AML-193 (cell line): ENCODE data around the gene ZIC2.

Experiments used
- DNase-seq, 2 experiments: peaks; one replicate each; lab custom pipeline; 2025; lab: John Stamatoyannopoulos, UW

The ZIC2 gene

DNA sequence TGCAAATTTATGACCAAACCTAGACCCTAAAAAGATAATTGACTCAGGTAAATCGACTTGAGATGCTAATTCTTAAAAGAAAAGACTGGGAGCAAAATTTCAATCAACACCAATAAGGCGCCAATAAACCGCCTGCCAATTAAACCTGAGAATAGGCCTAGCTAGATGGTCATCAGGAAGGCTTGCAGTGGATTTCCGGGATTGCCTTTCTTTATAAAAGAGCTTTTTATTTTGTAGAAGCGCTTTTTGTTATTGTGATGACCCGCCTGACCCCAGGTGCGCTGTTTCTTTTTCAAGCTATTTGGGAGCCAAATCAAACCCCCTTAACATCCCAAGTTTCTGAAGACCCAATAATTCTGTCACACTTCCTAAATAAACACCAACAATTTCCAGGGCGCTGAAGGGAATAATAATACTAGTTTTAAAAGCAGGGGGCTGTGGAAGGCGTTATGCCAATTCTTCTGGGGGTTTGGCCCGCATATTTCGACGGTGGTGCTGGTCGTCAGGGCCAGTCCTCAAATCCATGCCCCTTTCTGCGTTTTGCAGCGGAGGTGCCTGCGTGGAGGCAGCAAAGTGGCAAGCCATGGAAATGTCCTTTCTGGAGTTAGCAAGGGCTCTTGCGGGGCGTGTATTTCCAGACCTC, 7.2 kb upstream of the ZIC2 start:
- DNase-seq: no peak

DNA sequence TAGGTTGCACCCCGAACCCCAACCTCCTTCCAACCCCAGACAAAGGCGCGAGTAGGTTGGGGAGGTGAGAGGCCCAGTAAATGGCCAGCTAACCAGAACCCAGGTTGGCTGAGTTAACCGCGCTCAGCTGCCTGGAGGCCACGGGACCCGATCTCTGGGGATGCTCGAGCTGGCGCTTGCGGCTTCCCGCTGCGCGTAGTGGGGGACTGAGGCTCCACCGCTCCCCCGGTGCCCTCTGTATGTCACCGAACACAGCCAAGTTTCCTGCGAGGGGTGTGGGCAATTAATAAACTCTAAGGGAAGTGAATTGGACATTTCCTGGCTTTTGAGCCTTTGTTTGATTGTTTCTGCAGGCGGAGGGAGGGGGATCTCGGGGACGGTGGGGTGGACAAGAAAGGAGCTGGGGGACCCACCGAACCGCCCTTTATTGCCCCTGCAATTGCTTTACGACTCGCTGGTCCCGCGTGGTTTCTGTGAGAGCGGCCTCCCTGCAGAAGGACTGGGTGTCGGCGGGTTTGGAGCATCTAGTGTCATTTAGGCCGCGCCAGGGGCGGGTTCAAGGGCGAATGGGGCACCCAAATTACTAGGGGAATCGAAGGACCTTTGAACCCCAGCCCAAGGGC, 6.5 kb upstream of the ZIC2 start:
- DNase-seq: no peak

DNA sequence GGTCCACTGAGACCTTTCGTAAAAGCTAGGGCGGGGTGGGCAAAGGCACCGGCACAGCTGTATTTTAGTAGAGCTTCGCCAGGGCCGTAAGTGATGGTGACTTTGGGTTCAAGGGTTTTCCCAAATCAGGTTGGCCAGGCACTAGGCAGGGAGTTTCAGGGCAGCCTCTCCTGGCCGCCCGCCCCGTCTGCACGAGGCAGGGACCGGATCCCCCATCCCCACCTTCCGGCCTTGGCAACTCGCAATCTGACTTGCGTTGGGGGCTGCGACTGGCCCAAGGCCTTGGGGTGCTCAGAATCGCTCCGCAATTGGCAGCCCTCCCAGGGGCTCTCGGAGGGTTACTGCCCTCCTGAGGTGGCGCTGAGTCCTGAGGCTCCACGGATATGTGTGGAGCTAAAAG, 6.0 kb upstream of the ZIC2 start:
- DNase-seq: no peak

DNA sequence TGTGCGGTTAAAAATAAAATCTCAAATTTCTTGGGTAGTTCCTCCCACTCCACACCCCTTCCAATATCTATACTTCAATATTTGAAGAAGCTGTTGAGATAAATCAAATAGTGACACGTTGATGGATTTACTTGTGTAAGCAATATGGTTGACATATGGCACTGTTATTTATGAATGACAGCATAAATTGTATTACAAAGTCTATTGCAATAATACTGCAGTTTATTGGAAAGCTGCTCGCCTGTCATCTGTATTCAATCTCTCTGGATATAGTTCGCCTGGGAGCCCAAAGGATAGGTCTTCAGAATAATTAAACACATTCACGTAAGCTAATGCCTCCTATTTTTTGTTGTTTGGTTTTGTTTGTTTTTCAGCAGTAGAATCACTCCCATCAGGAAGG, 5.0 kb upstream of the ZIC2 start:
- no peak for DNase-seq

DNA sequence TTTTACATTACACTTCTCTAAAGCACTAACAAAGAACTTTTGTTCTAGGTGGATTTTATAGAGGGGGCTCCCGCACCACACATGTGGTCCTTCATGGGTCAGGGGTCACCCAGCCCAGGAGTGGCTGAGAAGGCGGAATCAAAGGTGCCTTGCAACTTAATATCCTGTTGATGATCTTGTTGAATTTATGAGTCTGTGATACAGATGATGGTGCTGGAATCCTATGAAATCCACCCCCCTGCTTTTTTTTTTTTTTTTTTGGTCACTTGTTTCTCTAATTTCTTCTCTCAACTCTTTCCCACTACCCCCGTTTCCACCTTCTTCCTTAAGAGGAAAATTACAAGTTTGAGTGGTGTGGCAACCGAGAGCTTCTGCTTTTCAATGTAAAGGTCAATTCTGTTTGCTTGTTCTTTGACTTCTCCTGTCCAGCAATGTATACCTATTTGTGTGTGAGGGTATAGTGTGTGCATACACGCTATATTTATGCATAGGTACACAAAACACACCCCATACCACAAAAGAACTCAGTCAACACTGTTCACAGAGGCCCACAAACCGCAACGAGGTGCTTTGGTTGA, 4.2 kb upstream of the ZIC2 start:
- peak; percentile 9 to 54 for DNase-seq

DNA sequence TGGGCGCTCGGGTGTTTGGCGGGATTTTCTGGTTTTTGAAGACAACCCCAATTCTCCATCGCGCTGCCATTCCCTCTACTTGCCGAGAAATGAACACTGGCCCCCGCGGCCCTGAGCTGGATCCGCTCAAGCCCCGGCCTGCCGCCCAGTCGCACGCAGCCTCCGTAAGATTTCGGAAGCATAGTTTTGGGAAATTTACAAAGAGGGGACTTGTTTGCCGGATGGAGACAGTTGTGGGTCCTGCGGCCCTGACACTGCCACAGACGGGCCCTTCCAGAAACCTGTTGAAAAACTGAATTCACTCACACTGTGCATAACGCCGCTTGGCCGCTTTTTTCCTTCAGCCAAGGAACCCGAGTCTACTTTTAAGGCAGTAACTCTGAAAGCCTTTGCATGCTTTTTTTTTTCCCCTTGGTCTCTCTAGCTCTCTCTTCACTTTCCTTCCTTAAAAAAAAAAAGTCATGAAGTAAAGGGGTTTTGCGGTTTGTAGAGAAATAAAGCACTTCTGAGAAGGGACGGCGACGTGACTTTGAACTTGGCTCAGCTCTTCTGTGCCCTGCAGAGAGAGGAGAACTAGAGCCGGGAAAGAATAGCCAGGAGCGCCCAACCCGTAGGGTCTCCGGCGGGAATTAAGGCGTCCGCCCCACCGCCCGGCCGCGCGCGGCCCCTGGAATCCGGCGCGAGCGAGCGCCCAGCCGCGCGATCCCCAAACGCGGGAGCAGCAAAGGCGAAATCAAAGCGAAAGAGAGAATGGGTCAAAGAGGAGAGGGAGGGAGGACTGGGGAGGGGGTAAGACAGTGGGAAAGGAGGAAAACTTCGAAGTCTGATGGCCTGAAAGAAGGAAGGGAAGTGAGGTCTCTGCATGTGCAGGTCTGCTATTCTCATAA, 3.4 kb upstream of the ZIC2 start:
- no peak for DNase-seq

DNA sequence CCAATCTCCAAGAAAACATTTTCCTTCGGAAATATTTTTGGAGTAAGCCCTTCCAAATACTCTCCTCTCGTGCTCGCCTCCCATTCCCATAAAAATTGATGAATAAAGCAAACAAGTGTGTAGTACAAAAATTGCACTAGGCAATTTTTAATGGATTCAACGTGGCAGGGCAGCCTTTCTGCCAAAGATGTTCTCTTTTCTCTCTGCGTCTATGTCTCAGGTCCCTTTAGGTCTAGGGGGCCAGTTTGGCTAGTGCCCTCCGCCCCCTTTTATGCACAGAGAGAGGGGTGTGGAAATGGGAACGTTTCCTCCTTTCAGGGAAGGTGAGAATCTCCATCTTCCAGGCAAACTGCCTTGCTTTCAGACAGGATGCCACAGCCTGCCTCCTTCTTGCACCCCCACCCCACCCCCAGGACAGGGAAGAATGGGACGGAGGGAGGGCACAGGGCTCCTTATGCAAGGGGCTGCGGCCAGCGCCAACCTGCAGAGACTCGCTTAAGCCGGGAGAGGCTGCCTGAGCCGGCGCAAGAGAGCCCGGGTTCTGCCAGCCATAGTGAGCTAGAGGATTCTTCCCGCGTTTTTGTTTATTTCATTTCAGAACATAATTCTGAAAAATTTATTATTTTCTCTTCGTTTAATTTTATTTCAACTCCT, 2.7 kb upstream of the ZIC2 start:
- no peak for DNase-seq

DNA sequence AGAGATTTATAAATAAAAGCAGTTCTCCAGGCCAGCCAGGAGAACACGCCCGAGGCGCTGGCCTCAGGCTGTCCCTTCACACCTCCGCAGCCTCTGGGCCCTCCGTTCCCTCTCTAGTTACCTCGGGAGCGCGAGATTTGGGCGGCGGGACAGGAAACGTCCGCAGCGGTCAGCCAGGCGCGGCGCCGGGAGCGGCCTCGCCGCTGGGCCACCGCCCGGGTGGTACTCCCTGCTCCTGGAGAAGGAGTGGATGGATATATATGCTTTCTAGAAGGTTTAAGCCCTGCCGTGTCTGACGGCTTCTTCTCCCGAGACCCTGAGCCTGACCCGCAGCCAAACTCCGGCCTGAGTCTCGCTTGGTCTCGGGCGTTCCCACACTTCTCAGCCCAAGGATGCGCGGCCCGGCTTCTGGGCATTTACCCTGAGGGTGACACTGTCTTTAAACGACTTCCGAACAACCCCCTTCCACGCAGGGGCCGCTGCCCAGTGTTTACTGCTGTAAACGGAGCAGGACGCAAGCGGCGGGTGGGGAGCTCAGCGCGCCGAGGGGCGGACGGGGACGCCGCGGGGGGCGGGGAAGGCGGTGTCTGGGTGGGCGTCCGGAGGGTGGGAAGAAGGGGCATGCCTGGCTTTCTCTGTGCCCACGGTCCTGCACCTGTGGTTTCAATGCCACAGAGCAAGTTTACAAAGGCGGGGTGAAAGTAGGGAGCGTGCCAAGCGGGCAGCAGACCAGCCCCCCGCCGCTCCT, 2.0 kb upstream of the ZIC2 start:
- DNase-seq: no peak

DNA sequence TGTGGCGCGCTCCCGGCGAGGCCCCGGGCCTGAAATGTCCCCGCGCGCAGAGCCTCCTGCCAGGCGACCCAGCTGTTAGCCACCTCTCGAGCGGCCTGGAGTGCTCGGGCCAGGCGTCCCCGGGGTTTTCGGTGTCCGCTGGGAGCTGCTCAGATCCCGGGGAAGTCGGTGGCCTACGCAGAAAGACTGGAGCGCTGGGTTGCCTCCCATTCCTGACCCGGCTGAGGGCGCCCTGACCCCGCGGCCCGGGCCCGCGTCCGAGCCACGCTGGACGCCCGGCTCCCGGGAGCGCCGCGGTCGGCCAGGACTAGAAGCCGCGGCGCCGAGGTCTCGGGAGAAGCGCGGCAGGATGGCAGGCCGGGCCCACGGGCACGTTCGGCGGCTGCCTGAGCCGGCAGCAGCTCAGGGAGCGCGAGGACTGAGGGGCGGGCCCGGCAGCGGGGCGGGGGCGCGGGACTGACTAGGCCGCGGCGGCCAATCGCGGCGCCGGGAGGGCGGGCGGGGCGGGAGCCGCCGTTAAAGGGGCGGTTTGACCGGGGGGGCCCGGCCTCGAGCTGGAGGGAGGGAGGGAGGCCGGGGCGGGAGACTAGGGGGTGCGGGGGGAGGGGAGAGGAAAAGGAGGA, 1.3 kb upstream of the ZIC2 start:
- DNase-seq: no peak

DNA sequence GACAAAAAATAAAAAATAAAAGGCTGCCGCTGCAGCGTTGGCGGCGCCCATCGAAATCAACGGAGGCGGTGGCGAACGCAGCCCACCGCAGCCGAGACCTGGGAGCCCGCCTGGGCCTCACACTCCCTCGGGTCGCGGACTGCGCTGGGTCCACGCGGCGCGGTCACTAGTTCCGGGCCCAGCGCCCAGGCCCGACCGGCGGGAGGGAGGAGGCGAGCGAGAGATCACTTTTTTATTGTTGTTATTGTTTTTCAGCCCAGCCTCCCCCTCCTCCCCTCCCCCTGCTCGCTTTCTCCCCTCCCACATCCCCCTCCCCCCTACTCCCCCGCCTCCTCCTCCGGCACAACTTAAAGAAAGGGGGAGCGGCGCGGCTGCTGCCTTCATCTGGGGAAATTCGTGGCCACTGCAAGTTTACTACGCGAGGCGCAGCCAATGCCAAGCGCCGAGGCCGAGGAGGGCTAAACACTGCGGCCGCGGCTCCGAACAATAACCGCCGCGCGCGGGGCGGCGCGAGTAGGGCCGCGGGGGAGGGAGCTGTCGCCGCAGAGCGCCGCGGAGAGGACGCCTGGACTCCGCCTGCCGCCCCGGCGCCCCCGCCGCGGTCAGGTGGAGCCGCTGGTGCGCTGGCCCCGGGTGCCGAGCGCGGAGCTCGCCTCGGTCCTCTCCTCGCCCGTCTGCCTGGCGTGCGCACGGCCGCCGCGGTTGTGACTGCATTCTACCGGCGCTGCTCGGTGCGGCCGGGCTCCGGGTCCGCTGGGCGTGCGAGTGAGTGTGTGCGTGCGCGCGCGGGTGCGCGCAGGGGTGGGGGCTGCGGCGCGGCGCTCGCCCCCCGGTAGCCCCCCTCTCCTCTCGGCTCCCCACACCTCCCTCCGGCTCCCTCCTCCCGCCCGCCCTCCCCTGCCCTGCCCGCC, 505 bp upstream of the ZIC2 start:
- no peak for DNase-seq

DNA sequence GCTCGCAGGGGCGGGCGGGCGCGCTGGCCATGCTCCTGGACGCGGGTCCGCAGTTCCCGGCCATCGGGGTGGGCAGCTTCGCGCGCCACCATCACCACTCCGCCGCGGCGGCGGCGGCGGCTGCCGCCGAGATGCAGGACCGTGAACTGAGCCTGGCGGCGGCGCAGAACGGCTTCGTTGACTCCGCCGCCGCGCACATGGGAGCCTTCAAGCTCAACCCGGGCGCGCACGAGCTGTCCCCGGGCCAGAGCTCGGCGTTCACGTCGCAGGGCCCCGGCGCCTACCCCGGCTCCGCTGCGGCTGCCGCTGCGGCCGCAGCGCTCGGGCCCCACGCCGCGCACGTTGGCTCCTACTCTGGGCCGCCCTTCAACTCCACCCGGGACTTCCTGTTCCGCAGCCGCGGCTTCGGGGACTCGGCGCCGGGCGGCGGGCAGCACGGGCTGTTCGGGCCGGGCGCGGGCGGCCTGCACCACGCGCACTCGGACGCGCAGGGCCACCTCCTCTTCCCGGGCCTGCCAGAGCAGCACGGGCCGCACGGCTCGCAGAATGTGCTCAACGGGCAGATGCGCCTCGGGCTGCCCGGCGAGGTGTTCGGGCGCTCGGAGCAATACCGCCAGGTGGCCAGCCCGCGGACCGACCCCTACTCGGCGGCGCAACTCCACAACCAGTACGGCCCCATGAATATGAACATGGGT, 599 bp downstream of the ZIC2 start:
- no peak for DNase-seq

DNA sequence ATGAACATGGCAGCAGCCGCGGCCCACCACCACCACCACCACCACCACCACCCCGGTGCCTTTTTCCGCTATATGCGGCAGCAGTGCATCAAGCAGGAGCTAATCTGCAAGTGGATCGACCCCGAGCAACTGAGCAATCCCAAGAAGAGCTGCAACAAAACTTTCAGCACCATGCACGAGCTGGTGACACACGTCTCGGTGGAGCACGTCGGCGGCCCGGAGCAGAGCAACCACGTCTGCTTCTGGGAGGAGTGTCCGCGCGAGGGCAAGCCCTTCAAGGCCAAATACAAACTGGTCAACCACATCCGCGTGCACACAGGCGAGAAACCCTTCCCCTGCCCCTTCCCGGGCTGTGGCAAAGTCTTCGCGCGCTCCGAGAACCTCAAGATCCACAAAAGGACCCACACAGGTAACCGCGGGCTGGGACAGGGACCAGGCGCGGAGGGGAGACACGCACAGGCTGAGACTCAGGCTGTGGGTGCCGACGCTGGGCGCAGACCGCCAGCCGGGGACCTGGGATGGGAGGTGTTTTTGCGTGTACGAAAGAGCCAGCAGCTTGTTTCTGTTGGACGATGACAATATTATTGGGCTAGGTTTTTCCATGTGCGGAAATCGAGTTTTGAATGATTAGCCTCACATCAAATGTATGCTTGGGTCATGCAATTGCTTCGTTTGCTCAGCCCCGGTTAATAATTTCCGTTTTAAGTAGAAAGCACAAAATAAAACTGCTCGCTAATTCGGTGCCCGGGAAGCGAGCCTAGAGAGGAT, 1.3 kb downstream of the ZIC2 start:
- DNase-seq: no peak

DNA sequence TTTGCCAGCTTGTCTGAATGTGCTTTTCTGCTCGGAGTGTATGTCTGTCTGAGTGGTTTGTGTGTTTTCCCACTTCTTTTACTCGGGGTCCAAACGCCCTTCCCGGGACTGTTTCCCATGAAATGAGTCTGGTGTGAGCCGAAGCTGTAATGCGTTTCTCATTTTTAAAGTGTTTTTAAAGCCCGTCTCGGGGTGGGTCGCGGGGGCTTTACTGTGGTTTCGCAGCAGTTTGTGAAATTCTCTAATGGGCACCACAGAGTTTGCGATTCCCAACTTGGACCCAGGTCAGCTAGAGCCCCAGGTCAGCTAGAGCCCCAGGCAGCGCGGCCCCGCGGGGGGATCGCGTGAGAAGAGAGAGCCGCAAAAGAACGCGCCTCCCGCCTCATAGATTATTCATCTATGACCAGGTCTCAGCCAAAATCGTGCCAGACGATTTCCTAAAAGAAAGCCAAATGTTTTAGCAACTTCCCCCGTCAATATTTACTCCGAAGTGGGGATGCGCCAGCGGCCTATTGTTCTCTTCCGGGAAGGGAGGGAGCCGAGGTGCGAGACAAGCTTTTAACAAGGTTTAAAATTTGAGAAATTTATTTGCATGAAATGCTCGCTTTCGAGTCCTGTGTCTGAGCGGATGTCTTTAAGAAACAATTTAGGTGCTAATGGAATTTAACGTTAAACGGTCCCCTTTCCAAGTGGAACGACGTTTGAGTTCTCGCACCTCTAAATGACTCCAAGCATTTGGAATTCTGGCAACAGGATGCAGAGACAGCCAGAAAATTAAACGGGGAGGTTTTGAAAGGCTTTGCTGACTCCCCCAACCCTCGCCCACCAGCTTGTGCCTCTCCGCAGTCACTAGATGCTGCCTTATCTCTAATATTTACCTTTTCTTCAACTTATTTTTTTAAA, 2.2 kb downstream of the ZIC2 start:
- no peak for DNase-seq

DNA sequence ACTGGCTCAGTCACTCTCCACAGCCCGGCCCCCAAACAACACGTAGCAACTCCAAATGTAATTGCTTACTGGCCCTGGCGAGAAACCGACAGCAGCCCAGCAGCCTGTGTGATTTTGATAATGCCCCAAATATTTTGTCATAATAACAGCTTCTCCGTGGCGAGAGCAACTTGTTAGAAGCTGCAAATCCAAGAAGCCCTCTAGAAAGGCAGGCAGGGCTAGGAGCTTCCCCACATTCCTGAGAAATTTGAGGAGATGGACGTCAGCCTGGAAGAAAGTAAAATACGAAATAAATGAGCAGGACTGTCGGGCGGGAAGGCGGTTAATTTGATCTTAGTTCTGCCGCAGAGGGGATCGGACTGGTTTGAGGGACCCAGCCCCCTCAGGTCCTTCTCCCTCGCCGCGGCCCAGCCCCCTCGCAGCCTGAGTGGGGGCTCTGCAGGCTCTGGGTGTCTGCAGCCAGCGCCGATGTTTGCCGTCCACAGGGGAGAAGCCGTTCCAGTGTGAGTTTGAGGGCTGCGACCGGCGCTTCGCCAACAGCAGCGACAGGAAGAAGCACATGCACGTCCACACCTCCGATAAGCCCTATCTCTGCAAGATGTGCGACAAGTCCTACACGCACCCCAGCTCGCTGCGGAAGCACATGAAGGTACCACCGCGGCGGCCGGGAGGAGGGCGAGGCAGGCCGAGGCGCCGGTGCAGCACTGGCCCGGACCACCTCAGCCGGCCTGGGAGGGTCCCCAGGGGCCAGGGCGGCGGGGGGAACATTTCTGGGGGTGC, 3.1 kb downstream of the ZIC2 start:
- DNase-seq: no peak

DNA sequence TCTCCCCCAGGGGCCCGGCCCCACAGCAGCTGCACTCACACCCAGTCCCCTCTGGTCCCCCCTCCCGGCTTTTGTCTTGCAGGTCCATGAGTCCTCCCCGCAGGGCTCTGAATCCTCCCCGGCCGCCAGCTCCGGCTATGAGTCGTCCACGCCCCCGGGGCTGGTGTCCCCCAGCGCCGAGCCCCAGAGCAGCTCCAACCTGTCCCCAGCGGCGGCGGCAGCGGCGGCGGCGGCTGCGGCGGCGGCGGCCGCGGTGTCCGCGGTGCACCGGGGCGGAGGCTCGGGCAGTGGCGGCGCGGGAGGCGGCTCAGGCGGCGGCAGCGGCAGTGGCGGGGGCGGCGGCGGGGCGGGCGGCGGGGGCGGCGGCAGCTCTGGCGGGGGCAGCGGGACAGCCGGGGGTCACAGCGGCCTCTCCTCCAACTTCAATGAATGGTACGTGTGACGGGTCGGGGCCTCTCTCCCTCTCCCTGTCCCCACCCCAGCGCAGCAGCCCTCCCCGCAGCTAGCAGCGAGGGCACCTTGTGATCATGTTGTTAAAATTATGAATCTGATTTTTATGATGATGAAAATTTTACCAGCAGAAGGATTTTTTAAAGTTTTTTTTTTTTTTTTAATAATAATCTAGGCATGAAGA, 3.8 kb downstream of the ZIC2 start:
- DNase-seq: no peak

DNA sequence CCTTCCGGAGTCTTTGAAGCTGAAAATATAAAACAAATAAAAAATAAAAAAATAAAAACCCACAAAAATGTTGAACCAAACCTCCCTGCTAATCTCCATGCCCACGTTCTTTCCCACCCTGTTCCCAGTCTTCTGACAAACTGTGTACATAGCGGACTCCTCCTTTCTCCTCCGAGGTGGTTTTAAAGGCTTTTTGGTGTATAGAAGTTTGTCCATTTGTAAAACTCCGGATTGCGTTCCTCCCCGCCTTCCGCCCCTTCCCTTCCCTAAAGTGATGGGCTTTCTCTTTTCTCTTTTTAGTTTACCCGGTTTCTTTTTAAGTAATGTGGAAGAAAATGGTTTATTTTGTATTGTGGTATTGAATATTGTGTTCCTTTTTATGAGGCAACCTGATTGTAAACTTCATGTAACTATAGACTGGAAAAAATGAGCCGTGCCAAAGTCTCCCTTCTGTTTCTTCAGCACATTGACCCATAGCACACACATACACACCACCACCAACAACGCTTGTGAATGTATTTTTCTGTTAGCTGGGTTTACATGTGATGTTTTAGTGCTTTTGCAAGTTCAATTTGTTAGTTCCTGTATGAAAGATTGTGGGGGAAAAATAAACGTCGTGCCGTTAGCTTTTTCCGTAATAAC, 4.4 kb downstream of the ZIC2 start:
- no peak for DNase-seq
